ENCODE measurements around the gene BAIAP3.

DNA sequence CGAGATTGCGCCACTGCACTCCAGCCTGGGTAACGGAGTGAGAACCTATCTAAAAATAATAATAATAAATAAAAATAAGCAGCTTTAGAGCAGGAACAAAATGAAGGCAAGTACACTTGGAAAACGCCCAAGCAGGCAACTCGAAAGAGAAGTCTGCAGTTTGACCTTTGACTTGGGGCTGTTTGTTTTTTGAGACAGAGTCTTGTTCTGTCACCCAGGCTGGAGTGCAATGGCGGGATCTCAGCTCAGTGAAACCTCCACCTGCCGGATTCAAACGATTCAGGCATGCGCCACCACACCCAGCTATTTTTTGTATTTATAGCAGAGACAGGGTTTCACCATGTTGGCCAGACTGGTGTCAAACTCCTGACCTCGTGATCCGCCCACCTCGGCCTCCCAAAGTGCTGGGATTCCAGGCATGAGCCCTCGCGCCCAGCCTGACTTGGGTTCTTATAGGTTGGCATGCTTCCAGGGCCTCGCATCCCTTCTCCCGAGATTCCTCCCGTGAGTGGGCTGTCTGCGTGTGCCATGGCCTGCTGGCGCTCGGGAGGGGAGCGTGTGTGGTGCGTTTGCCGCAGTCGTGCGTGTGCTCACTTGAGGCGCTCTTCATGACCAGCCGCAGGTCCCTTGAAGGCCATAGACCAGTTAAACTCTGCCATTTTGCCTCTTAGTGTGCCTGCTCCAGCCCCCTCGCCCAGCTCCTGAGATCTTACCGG lies 42.4 kb upstream of the BAIAP3 start:
- TF ChIP-seq EZH2 (IDR thresholded peaks at IDR 0.05) (no peak), POLR2AphosphoS5 (IDR thresholded peaks at IDR 0.05; ENCODE audit: low read depth, low read length) (no peak), CEBPB (IDR thresholded peaks at IDR 0.05; ENCODE audit: low read depth) (no peak), POLR2A (IDR thresholded peaks at IDR 0.05; ENCODE audit: borderline replicate concordance, extremely low read depth, insufficient read depth, insufficient read length) (no peak)
- TF ChIP-seq, protein P1, sequence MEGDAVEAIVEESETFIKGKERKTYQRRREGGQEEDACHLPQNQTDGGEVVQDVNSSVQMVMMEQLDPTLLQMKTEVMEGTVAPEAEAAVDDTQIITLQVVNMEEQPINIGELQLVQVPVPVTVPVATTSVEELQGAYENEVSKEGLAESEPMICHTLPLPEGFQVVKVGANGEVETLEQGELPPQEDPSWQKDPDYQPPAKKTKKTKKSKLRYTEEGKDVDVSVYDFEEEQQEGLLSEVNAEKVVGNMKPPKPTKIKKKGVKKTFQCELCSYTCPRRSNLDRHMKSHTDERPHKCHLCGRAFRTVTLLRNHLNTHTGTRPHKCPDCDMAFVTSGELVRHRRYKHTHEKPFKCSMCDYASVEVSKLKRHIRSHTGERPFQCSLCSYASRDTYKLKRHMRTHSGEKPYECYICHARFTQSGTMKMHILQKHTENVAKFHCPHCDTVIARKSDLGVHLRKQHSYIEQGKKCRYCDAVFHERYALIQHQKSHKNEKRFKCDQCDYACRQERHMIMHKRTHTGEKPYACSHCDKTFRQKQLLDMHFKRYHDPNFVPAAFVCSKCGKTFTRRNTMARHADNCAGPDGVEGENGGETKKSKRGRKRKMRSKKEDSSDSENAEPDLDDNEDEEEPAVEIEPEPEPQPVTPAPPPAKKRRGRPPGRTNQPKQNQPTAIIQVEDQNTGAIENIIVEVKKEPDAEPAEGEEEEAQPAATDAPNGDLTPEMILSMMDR (IDR thresholded peaks at IDR 0.05 in 2 of 3, conservative IDR thresholded peaks at IDR 0.05 in 1 of 3; ENCODE audit: borderline replicate concordance in 1 of 3, insufficient read depth in 1 of 3, low read depth in 2 of 3, low read length in 2 of 3), result no peak
- TF ChIP-seq, protein P2, sequence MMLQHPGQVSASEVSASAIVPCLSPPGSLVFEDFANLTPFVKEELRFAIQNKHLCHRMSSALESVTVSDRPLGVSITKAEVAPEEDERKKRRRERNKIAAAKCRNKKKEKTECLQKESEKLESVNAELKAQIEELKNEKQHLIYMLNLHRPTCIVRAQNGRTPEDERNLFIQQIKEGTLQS (IDR thresholded peaks at IDR 0.05), result no peak
